Gastrocnemius medialis (tissue), 4 donors: ENCODE data around the gene CHRNA5. TPM values are rescaled to one million over a fixed set of nuclear protein-coding genes. Genes with fewer than 3 reads are reported as not detected.
"Not testable (repeated sequence)": the region's sequence is repeated elsewhere in the genome, so short reads cannot be mapped to it uniquely, and the experiment has no call there.

Experiments
- ATAC-seq, 2 donors: fragments of 150-250 bp; one replicate each; pipeline ENCODE4 v1.9.1; 2016
- DNase-seq, 2 donors: peaks; one replicate each; pipeline ENCODE4 v3.0.0-alpha.2; 2019
- H3K27ac ChIP-seq, 4 donors: fragments of 200-600 bp; sonication (generic); 1 replicate in 1 of 4; 2 replicates in 3 of 4; pipeline ENCODE4 v1.5.1; 2016 to 2018; ENCODE audit warnings: mild to moderate bottlenecking in 2 of 4, moderate library complexity in 1 of 4
- H3K27me3 ChIP-seq, 3 donors: fragments of 200-600 bp; sonication (generic) in 2 of 3; 1 replicate in 1 of 3; 2 replicates in 2 of 3; pipeline versions ENCODE4 v1.5.1 to v1.6.0; 2016 to 2019; ENCODE audit warnings: mild to moderate bottlenecking in 1 of 3, moderate library complexity in 1 of 3
- H3K36me3 ChIP-seq, 2 donors: fragments of 200-600 bp; sonication (generic) in 1 of 2; one replicate each; pipeline ENCODE4 v1.5.1; 2017 to 2018
- H3K4me1 ChIP-seq, 2 donors: fragments of 200-600 bp; sonication (generic) in 1 of 2; one replicate each; pipeline ENCODE4 v1.5.1; 2016 to 2017; ENCODE audit warnings: mild to moderate bottlenecking in 2 of 2
- H3K4me3 ChIP-seq, 4 donors: fragments of 200-600 bp; sonication (generic) in 3 of 4; 1 replicate in 1 of 4; 2 replicates in 3 of 4; pipeline ENCODE4 v1.5.1; 2016 to 2019; ENCODE audit warnings: mild to moderate bottlenecking in 2 of 4
- H3K9me3 ChIP-seq, 3 donors: fragments of 200-600 bp; sonication (generic) in 2 of 3; 1 replicate in 1 of 3; 2 replicates in 2 of 3; pipeline ENCODE4 v1.5.1; 2016 to 2019
- CTCF ChIP-seq, 5 experiments: fragments of 450-650 bp in 3 of 5; fragments of 200-600 bp in 2 of 5; sonication (generic) in 2 of 5; IDR thresholded peaks in 4 of 5; conservative IDR thresholded peaks in 1 of 5; 1 replicate in 4 of 5; 2 replicates in 1 of 5; pipeline ENCODE4 v1.5.1; 2016 to 2019; ENCODE audit warnings: antibody characterized with exemption in 5 of 5, mild to moderate bottlenecking in 3 of 5, moderate library complexity in 3 of 5
- POLR2A ChIP-seq, 2 donors: fragments of 450-650 bp; IDR thresholded peaks; one replicate each; pipeline ENCODE4 v1.6.1; 2017; ENCODE audit warnings: antibody characterized with exemption in 2 of 2, mild to moderate bottlenecking in 2 of 2, moderate library complexity in 2 of 2
- in situ Hi-C, 4 donors: fragments of 200-750 bp; cut with MboI; loops; one replicate each; pipeline versions ENCODE4 v1.15.0 to v1.8.0; 2017; ENCODE audit warnings: low sequenced_read_pairs in 4 of 4
- intact Hi-C: fragments of 100-400 bp; cut with DNase I; formaldehyde crosslinking; loops from one replicate; pipeline ENCODE4 v1.15.1; 2023; ENCODE audit warnings: low total_unique reads
- total RNA-seq, 4 donors: library from RNA; depleted of rRNA; stranded (reverse); fragments of >200 nt; gene quantifications; one replicate each; pipeline versions ENCODE4 v1.1.0 to v1.2.3, GENCODE V29; 2016

CHRNA5 gene
- total RNA-seq, 4 donors from 2014 or later, result 0.07 to 1.6 (median 0.71) TPM

GRCh38 chr15:78550815-78551214 lies 14.5 kb upstream of the CHRNA5 start:
- Histone ChIP-seq H3K4me1 (no peaks in the 10 kb centered on the region), H3K27me3 (no peaks in the 10 kb centered on the region), H3K36me3 (peaks cover 3 to 53% of the 10 kb centered on the region in 2 donors), H3K9me3 (no peaks in the 10 kb centered on the region), H3K4me3 (no peak overlapping the region), H3K27ac (no peak overlapping the region)
- TF ChIP-seq POLR2A (IDR thresholded peaks at IDR 0.05) (no peak), CTCF (IDR thresholded peaks at IDR 0.05 in 4 of 5, conservative IDR thresholded peaks at IDR 0.05 in 1 of 5) (no peak)
- in situ Hi-C loops, result no loop called here
- DNase-seq, result no peak
- intact Hi-C loops, result no loop called here
- no peak for ATAC-seq

- DNase-seq, result no peak
- no peak overlapping the region for H3K27ac ChIP-seq
- peaks cover 3 to 42% of the 10 kb centered on the region in 2 donors for H3K36me3 ChIP-seq
- no peaks in the 10 kb centered on the region for H3K27me3 ChIP-seq
- intact Hi-C loops, result no loop called here
- TF ChIP-seq CTCF (IDR thresholded peaks at IDR 0.05 in 4 of 5, conservative IDR thresholded peaks at IDR 0.05 in 1 of 5), result no peak
- TF ChIP-seq POLR2A (IDR thresholded peaks at IDR 0.05), result no peak
- ATAC-seq, result no peak
- no peak overlapping the region for H3K4me3 ChIP-seq
- H3K4me1 ChIP-seq, result no peaks in the 10 kb centered on the region
- in situ Hi-C loops, result no loop called here
- H3K9me3 ChIP-seq, result no peaks in the 10 kb centered on the region
Observed at GRCh38 chr15:78551902-78552301, 13.4 kb upstream of the CHRNA5 start.

- Histone ChIP-seq H3K36me3 (peaks cover 2 to 35% of the 10 kb centered on the region in 2 donors), H3K4me1 (no peaks in the 10 kb centered on the region), H3K9me3 (no peaks in the 10 kb centered on the region), H3K27ac (no peak overlapping the region), H3K27me3 (no peaks in the 10 kb centered on the region), H3K4me3 (no peak overlapping the region)
- TF ChIP-seq CTCF (IDR thresholded peaks at IDR 0.05 in 4 of 5, conservative IDR thresholded peaks at IDR 0.05 in 1 of 5), result no peak
- no peak for TF ChIP-seq POLR2A (IDR thresholded peaks at IDR 0.05)
- in situ Hi-C loops, result no loop called here
- DNase-seq, result no peak
- no peak for ATAC-seq
- intact Hi-C loops, result no loop called here
Observed at GRCh38 chr15:78552597-78552996, 12.7 kb upstream of the CHRNA5 start.

GRCh38 chr15:78560201-78560600 lies 5.1 kb upstream of the CHRNA5 start:
- in situ Hi-C loops, result not testable (repeated sequence)

GRCh38 chr15:78561490-78561889 lies 3.8 kb upstream of the CHRNA5 start:
- DNase-seq, result no peak
- no peak for TF ChIP-seq CTCF (IDR thresholded peaks at IDR 0.05 in 4 of 5, conservative IDR thresholded peaks at IDR 0.05 in 1 of 5)
- TF ChIP-seq POLR2A (IDR thresholded peaks at IDR 0.05), result no peak

More at GRCh38 chr15:78560201-78560600, 5.1 kb upstream of the CHRNA5 start:
- H3K27me3 ChIP-seq, H3K4me3 ChIP-seq, H3K36me3 ChIP-seq, H3K9me3 ChIP-seq, H3K27ac ChIP-seq, ATAC-seq, intact Hi-C loops, DNase-seq: not testable (repeated sequence)
- H3K4me1 ChIP-seq, result peaks cover 9 to 14% of the 10 kb centered on the region in 2 donors

More at GRCh38 chr15:78561490-78561889, 3.8 kb upstream of the CHRNA5 start:
- no peak overlapping the region for H3K4me3 ChIP-seq
- no peaks in the 10 kb centered on the region for H3K9me3 ChIP-seq
- in situ Hi-C loops, result no loop called here
- intact Hi-C loops, result no loop called here
- H3K4me1 ChIP-seq, result peaks cover 16 to 23% of the 10 kb centered on the region in 2 donors
- ATAC-seq, result no peak
- peaks cover 0 to 5% (median under 1%) of the 10 kb centered on the region in 3 donors for H3K27me3 ChIP-seq
- H3K27ac ChIP-seq, result no peak overlapping the region
- no peaks in the 10 kb centered on the region for H3K36me3 ChIP-seq
